GM19023 (cell line): Measurements from ENCODE around the gene NSUN6.

Experiments
- ATAC-seq: cut with Tn5 transposase; IDR thresholded peaks from one replicate; pipeline ENCODE4 v1.9.1; 2021; ENCODE audit warnings: mild to moderate bottlenecking, moderate library complexity; ENCODE audit not compliant: unreplicated experiment

The NSUN6 gene, protein sequence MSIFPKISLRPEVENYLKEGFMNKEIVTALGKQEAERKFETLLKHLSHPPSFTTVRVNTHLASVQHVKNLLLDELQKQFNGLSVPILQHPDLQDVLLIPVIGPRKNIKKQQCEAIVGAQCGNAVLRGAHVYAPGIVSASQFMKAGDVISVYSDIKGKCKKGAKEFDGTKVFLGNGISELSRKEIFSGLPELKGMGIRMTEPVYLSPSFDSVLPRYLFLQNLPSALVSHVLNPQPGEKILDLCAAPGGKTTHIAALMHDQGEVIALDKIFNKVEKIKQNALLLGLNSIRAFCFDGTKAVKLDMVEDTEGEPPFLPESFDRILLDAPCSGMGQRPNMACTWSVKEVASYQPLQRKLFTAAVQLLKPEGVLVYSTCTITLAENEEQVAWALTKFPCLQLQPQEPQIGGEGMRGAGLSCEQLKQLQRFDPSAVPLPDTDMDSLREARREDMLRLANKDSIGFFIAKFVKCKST

DNA sequence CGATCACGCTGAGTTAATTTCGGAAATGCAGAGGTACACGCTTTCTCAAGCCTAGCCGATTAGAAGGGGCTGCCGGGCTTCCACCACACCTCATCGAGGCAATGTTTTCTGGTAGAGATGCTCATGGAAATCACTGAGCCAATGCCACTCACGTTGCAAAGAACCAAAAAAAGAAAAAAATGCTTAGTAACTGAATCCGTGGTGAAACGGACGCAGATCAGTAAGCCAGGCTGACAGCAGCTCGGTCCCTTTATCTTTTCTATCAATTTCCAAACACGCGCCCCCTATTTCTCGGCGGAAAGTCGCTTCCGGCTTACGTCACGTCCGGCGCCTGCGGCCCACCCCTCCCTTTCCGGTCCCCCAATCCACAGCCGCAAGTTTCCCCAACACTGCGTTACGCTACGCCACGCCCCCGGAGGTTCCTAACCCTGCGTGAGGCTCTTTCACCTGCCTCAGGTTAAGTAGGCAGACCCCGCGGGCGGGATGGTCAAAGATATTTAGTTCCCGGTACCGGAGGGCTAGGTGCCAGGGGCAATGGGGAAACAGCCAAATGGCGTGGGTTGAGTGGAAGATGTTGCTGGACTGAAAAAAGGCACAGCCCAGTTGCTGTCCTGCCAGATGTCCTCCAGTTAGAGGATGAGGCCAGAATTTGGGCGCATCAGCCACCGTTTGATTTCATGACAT is at the start of gene NSUN6:
Gene NSUN6 (minus strand): TSS at position 264 of the 684 bp plus-strand sequence. CDS start 384 bp downstream, outside the sequence.
- ATAC-seq: peak; percentile 99

DNA sequence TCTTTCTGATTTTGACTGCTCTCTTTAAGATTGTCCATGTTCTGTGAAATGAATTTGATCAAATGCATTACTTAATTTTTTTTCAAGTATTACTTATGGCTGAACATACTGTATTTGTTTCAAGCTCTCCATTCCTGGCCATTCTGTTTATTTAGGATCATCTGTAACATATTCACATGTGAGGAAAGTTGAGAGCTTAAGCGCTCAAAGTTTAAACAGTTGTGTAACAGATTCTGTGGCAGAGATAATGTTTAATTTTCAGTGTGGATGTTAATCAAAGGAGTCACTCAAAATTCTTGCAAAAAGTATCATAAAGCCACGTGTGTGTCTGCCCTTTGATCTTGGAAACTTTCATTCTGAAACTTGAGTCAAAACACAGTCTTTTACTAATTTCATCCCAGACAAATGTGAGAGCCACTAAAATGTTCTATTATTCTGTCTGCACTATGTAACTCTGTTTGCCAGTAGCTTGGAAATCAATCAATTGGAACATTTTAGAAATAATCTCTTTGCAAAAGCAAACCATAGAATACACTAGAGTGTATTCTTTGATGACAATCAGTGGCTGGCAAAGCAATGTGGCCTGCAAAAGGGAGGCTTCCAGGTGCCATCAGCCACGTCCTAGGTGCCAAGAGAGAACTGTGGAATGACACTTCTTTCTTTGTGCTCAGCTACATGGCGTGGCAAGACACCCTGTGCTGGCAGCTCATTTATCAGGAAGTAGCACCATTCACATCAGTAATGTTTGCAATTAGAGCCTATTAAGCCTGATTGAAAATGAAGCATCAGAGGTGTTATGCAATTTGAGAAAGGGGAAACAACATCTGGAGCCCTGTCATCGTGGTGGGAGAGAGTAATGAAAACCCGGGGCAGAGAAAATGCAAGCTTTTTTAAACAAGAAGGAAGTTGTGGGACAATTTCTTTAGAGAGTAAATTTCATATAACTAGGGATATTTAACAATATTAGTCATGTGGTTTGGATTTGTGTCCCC is 48.8 kb upstream of the NSUN6 start:
- ATAC-seq: no peak

DNA sequence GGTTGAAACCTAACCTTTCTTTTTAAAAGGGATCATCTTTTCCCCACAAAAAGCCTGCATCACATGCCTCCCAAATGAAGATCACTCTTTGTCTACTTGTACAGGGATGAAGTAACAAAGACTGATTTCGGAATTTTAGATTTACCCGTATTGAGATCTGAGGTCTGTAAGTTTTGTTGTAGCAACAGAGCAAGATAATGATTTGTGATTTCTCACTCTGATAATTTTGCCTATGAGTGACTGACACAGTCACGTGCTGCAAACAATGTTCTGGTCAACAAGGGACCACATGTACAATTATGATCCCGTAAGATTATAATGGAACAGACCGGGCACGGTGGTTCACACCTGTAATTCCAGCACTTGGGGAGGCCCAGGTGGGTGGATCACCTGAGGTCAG is 39.2 kb upstream of the NSUN6 start:
- no peak for ATAC-seq

DNA sequence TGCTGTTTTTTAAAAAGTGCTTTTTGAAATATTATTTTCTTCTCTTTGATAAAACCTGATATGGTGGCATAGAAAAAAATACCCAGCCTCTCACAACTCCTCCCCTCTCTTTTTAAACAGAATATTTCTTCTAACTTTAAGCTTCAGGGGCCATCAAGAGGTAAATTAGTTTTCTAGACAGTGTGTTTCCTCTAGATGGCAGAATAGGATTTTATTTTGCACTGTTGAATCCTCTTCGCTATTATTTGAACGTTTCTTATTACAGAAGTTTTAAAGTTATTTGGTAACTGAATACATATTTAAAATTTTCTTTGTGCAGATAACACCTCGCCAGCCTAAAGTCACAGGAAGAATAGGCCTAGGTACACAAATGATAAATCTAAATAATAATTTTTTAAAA is 38.1 kb upstream of the NSUN6 start:
- ATAC-seq: no peak

DNA sequence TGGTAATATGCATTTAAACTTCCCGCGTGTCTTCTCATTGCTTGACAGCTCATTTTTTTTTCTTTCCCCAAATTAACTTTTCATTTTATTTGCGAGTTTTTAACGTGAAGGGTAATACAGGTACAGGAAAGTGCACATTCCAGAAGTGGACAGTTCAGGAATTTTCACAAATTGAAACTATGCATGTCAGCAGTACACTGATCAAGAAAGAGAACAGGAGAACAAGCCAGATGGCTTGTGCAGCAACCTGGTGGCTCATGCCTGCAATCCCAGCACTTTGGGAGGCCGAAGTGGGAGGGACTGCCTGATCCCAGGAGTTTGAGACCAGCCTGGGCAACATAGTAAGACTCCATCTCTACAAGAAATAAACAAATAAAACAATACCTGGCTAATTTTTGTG is 36.3 kb upstream of the NSUN6 start:
- ATAC-seq: no peak

DNA sequence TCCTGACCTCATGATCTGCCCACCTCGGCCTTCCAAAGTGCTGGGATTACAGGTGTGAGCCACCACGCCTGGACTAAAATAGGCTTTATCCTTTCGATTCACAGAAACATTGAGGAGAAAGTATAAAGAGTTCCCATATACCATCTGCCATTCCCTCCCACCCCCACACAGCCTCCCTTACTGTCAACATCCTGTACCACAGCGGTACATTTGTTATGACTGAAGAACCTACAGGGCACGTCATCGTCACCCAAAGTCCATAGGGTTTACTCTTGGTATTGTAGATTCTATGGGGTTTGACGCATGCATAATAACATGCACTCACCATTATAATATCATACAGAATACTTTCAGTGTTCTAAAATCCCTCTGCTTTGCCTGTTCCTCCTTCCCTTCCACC is 35.8 kb upstream of the NSUN6 start:
- ATAC-seq: no peak

DNA sequence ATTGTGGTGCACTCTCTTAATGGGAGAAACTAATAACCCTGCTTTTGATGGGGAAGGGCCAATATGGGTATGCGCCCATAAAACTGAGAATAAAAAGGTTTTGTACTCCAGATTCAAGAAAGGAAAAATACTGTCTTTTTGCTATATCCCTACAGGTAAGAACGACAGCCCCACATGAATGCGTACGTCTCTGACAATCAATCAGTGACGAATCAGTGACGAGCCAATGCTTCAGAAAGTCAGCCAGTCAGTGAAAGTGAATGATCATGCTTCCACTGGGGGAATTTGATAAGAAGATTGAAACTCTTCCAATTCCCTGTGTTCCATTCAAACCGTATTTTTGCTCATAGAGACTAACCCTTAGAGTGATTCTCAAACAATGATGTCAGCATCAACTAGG is 34.2 kb upstream of the NSUN6 start:
- no peak for ATAC-seq

DNA sequence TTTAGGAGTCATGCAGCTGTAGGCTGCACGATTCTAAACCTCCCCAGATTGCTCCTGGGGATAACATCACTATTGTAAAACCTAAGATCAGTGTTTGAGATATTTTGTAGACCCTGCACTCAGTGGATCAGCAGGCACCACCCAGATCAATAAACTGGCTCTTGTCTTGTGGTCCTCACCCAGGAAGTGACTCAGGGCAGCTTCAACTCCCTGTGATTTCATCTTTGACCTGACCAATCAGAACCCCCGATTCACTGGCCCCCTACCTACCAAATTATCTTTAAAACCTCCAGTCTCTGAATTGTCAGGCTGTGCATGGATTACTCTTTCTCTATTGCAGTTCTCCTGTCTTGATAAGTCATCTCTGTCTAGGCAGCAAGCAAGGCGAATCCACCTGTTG is 33.6 kb upstream of the NSUN6 start:
- no peak for ATAC-seq

DNA sequence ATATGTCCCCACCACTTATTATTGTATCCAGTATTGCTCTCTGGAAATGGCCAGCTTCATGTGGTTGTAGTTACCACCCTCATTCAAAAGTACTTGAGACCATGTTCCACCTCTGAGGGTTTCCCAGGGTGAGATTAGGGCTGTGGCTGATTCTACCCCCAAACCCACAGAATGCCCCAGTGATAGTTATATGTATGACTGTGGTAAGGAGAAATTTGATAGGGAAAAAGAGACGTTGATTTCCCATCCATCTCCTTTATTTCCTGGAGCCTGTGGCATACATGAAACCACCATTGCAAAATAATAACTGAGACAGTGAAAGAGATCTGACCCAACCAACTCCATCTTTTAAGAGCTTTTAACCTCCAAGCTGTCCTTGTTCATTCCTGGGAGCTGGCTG is 33.0 kb upstream of the NSUN6 start:
- ATAC-seq: no peak

DNA sequence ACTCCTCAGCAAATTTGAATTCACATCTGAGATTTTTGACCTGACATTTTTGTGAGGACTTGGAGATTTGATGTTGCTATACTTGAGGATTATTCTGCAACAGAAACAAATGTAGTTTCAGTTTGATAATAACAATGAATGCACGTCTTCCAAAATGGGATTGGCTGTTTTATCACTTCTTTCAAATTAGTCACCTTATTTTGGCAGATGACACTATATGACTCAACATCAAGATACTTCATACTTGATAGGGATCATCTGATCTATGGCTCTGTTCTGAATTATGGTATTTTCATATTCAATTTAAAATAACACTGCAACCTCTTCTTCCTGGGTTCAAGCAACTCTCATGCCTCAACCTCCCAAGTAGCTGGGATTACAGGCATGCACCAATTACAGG is 32.0 kb upstream of the NSUN6 start:
- ATAC-seq: no peak

DNA sequence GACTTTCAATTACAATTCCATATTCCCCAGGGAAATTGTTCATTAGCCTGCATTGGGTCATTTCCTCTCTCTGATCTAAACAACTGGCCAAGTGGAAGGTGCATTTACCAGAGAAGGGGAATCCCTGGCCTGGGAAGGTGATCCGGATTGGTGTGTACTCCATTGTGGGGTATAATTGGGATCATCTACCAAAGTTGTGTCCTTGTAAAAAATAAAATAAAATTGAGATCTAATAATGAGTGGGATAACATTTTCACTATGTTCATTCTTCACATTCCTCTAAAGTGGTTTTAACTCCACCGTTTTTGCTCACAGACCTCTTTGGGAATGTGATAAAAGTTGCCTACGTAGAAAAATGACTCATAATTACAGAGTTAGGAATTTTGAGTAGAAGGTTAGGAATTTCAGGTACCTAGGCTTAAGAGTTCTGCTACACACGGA is 30.6 kb upstream of the NSUN6 start:
- ATAC-seq: no peak

DNA sequence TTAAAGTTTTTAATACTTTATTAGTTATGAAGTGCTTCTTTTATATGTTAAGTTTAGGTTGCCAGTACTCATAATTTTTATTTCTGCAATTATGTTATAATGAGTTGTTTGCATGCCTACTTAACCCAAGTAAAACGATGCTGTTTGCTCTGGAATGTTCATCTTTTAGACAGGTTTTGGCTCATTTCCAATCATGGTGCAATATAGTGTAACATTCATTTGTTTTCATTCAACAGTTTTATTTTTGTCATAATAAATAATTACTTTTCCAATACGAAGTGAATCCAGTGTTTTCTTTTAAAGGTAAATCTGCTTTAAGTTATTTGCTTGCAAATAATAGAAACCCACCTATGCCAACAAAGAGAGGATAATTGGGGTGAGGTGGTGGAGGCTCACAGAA is 30.0 kb upstream of the NSUN6 start:
- ATAC-seq: no peak

DNA sequence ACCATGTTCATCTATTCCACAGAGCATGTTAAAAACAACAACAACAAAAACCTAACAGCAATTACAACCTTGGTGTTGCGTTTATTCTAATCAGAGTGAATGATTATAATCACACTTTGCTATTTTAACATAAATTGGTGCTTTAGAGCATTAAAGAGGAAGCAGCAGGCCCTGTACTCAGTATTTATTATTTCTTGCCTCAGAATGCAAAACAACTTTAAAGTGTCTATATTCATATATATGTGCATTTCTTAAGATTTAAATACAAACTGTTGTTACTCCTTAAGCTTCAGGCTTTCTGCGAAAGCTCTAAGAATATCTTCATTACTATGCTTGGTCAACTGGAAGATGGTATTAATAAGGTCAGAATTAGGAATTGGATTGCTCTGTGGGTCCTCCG is 29.4 kb upstream of the NSUN6 start:
- ATAC-seq: no peak

DNA sequence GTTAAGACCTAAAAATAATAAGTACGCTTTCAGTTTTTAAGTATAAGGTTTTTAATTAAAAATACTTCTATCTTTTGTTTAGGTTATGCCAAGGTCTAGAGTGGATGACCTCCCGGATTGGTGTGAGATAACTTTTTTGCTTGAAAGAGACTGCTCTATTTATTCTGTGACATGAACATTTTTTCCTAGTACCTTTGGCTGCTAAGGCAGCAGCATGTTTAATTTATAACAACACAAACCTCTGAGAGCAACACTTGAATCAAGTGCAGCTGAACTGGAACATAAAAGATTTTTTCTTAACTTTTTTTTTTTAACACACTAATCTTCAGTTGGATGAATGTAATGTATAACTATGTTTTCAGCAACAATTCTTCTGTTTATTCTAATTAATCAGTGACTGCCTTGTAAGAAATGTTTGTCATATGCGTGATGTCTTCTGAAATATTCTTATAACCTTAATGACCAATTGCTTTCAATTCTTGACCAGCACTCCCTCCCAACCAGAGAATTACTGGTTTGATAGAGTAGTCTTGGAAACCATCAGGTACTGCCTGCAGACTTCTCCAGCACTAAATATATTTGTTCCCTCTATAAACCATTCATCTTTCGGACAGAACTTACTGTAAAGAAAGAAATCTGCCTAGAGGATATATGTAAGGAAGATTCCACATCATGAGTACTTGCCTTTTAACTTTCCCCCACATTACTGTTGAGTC is 23.9 kb upstream of the NSUN6 start:
- ATAC-seq: no peak

DNA sequence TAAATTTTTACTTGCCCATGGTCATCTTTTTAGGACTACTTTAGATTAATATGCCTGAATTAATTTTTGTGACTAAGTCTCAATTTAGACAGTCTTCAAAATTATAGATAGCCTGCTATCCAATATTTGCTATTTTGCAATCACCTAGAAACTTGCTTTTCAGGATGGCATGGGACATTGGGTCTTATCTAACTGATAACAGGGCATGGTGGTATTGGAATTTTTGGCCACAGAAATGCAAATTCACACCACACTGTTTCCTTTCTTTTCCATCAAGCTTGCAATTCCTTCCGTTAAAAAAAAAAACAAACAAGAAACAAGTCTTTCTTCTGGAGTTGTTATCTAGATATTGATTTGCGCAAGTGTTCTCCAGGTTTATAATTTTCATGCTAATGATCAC is 16.6 kb upstream of the NSUN6 start:
- no peak for ATAC-seq

DNA sequence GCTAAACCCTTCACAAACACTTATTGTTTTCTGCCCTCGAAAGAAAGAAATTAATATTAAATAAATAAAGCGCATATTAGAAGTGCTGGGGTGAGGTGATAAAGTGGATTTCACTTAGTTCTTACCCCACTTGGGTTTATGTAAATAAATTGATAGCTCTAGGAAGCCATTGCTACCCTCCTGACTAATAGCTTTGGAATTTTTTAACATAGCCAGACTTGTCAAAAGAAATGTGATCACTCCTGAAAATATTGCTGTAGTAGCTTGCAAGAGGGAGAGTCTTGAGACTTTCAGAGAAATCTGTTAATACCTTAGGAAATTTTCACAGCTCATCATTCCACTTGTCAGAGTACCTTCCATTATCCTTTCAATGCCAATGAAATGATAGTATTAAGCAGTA is 15.4 kb upstream of the NSUN6 start:
- no peak for ATAC-seq

DNA sequence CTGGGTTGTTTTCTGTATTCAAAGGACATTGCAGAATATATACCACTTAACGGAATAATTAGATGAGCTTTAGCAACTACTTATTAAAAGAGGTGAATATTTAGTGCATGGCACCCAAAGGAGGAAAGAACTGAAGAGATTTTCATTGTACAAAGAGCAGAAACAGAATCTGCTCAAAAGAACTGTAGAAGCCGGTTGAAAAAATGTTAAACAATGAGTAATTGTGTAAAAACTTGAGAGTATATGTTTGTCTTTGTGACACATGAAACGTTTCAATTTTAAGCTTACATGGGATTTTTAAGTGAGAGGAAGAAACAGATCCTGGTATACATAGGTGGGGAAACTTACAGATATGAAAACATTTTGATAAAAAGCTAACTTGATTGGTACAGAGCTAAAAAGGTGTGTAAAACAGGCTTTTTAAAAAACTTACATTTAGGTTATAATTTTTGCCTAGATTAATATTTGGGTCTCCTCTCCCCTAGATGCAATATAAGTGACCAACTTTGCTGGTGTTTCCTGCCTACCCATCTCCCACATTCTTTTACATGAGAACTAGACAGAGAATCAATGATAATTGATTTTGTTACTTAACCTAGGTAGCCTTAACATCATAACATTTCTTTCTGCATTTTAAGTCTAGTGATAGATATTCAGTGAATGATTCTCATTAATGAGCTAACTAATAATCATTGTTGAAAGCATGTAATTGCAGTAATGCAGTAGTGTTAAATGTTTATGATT is 14.6 kb upstream of the NSUN6 start:
- ATAC-seq: no peak

DNA sequence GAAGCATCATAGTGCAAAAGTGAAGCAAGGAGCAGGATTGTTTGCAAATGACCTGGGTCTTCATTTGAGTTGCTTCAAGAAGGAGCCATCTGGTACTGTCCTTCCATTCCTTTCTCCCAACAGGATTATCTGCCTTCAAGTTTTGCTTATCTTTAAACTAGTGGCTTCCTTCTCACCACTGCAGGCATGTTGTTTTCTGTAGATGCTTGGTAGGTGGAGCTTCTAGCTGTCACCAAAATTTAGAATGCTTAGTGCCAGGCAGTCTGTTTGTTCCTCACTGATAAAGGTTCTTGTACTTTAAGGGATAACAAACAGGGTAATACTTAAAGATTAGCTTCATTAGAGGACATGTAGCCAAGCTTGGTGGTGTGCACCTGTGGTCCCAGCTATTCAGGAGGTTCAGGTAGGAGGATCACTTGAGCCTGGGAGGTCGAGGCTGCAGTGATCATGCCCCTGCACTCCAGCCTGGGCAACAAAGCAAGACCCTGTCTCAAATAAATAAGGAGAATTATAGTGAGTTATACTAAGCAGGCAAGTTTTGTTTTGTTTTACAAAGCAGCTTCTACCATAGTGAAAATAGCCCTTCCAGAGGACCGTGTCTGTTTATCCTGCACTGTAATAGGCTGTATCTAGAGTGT is 13.6 kb upstream of the NSUN6 start:
- no peak for ATAC-seq

DNA sequence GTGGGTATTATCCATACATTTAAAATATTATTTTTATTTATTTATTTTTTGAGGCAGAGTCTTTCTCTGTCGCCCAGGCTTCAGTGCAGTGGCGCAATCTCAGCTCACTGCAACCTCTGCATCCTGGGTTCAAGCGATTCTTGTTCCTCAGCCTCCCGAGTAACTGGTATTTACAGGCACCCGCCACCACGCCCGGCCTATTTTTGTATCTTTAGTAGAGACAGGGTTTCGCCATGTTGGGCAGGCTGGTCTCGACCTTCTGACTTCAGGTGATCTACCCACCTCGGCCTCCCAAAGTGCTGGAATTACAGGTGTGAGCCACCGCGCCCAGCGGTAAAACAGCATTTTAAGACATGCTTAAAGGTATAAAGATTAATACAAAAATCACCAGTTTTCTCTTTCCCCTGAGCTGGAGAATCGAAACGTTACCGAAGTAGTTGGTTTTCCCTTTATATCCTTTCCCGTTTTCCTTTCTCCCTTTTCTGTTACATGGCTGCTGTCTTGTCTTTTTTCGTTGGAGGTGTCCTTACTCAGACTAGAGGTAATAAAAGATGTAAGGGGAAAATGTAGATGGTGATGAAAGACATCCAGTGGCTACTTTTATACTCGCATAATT is 9.5 kb upstream of the NSUN6 start:
- no peak for ATAC-seq
